ENCODE results near the gene ZC3HAV1. TPM values are rescaled to one million over a fixed set of nuclear protein-coding genes. Genes with fewer than 3 reads are reported as not detected.

The ZC3HAV1 gene
- total and polyA plus RNA-seq, 9 of the 15 experiments (the other 6 are each of a cell fraction or from before 2014, with no cell fraction given), result 11.9 to 40.5 (median 23.9) TPM

- Histone ChIP-seq H3K36me3 (ENCODE audit: control insufficient read depth, insufficient read depth, low read length) (peaks cover 17% of the 10 kb centered on the region), H3K4me3 (no peak overlapping the region), H3K27me3 (ENCODE audit: control insufficient read depth in 2 of 2, insufficient read depth in 2 of 2, low read length in 2 of 2) (0 out of 5 replicates have a peak, but pooled peaks cover 0 to 3% of the 10 kb centered on the region in 2 experiments), H3K9me1 (ENCODE audit: control insufficient read depth, insufficient read depth, low read length) (no peaks in the 10 kb centered on the region), H3K9me3 (replicated peaks; ENCODE audit: control insufficient read depth, insufficient read depth, low read depth, low read length) (no peaks in the 10 kb centered on the region), H3K79me2 (ENCODE audit: control insufficient read depth, insufficient read depth, low read length) (no peaks in the 10 kb centered on the region), H3K9ac (ENCODE audit: insufficient read depth in 1 of 2, low read depth in 2 of 2, low read length in 2 of 2) (0 out of 4 replicates have a peak overlapping the region, but pooled peaks of 1 of the 2 experiments have one; percentile 36), H3K27ac (ENCODE audit: extremely low read depth, low read depth, low read length) (no peak overlapping the region), H3K4me2 (ENCODE audit: insufficient read depth, low read length) (no peak overlapping the region), H4K20me1 (replicated peaks; ENCODE audit: control insufficient read depth, insufficient read depth, low read length) (no peaks in the 10 kb centered on the region), H2AFZ (ENCODE audit: low read depth, low read length) (peak overlapping the region; percentile 14; the same call in 1 of the 2 replicates), H3K4me1 (replicated peaks in 1 of 2; ENCODE audit: control insufficient read depth in 2 of 2, insufficient read depth in 2 of 2, low read length in 2 of 2) (peaks cover 7 to 33% of the 10 kb centered on the region in 2 experiments)
- DNase-seq (ENCODE audit: extremely low read depth in 1 of 4, low spot score in 3 of 4), result peak in 1 of 4 experiments; percentile 40
- ChIA-PET CTCF (ENCODE audit: low intra/inter-chr PET ratio) (no interaction called here), POLR2A (interaction anchor here (0.5 to 1.2 kb wide), 4 partner anchors 19 to 197 kb away, joined by 3 to 4 read pairs (median 3); no protein-coding TSS in a partner anchor)
- WGBS (ENCODE audit: insufficient coverage, low coverage, missing lambda C conversion rate), result 26% methylated on average over 6 of the region's 6 CpGs
- no peak for FAIRE-seq
- in situ Hi-C loops (cut with MboI) (no loop called here), intact Hi-C loops (cut with micrococcal nuclease) (no loop called here)
- BruUV-seq (replicated peaks), result no TSS peak
- peak; percentile 40 for ATAC-seq
- no peak for TF ChIP-seq NEUROD1 (IDR thresholded peaks at IDR 0.05; ENCODE audit: borderline replicate concordance, low read depth, low read length, partially characterized antibody)
- no peak for TF ChIP-seq ZHX1 (conservative IDR thresholded peaks at IDR 0.05; ENCODE audit: low read length)
- TF ChIP-seq, protein P1, sequence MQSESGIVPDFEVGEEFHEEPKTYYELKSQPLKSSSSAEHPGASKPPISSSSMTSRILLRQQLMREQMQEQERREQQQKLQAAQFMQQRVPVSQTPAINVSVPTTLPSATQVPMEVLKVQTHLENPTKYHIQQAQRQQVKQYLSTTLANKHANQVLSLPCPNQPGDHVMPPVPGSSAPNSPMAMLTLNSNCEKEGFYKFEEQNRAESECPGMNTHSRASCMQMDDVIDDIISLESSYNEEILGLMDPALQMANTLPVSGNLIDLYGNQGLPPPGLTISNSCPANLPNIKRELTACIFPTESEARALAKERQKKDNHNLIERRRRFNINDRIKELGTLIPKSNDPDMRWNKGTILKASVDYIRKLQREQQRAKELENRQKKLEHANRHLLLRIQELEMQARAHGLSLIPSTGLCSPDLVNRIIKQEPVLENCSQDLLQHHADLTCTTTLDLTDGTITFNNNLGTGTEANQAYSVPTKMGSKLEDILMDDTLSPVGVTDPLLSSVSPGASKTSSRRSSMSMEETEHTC (IDR thresholded peaks at IDR 0.05), result no peak
- no peak for TF ChIP-seq NR2F6 (CRISPR knock-in tag; IDR thresholded peaks at IDR 0.05)
- no peak for TF ChIP-seq U2AF2 (optimal IDR thresholded peaks at IDR 0.05; ENCODE audit: low read depth, low read length)
- TF ChIP-seq POLR2G (IDR thresholded peaks at IDR 0.05; ENCODE audit: low read depth, low read length), result no peak
- TF ChIP-seq ZNF140 (CRISPR knock-in tag; IDR thresholded peaks at IDR 0.05), result no peak
- TF ChIP-seq STAT5B (CRISPR knock-in tag; IDR thresholded peaks at IDR 0.05), result no peak
- no peak for TF ChIP-seq TFAM (CRISPR knock-in tag; conservative IDR thresholded peaks at IDR 0.05)
- TF ChIP-seq CC2D1A (IDR thresholded peaks at IDR 0.05), result no peak
- TF ChIP-seq RBM15 (IDR thresholded peaks at IDR 0.05; ENCODE audit: insufficient read depth, low read length), result no peak
- no peak for TF ChIP-seq YY1 (IDR thresholded peaks at IDR 0.05; ENCODE audit: borderline replicate concordance in 1 of 3, control insufficient read depth in 1 of 3, extremely low read depth in 1 of 3, insufficient read depth in 3 of 3, insufficient read length in 1 of 3, insufficient replicate concordance in 2 of 3, low read depth in 1 of 3, low read length in 2 of 3)
- 0 out of 2 replicates have a peak, but pooled peaks have one; percentile 13 for TF ChIP-seq JUND (IDR thresholded peaks at IDR 0.05; ENCODE audit: borderline replicate concordance, low read depth, low read length)
- TF ChIP-seq JUND (tag; IDR thresholded peaks at IDR 0.05; ENCODE audit: borderline replicate concordance, low read depth, low read length), result no peak; the same call in 2 of the 3 replicates
- TF ChIP-seq ZNF77 (CRISPR knock-in tag; IDR thresholded peaks at IDR 0.05), result no peak
- TF ChIP-seq GABPB2 (CRISPR knock-in tag; conservative IDR thresholded peaks at IDR 0.05), result no peak
Measured at GRCh38 chr7:139041378-139042085, 68.0 kb downstream of the ZC3HAV1 start.

Measured in K562 (cell line).